Measurements from ENCODE around the gene P2RX6.
"Not testable (repeated sequence)": the region's sequence is repeated elsewhere in the genome, so short reads cannot be mapped to it uniquely, and the experiment has no call there.

The P2RX6 gene

GRCh38 chr22:21031545-21032036 is 16.6 kb downstream of the P2RX6 start:
- DNase-seq (ENCODE audit: low read depth, low spot score), result no peak

DNA sequence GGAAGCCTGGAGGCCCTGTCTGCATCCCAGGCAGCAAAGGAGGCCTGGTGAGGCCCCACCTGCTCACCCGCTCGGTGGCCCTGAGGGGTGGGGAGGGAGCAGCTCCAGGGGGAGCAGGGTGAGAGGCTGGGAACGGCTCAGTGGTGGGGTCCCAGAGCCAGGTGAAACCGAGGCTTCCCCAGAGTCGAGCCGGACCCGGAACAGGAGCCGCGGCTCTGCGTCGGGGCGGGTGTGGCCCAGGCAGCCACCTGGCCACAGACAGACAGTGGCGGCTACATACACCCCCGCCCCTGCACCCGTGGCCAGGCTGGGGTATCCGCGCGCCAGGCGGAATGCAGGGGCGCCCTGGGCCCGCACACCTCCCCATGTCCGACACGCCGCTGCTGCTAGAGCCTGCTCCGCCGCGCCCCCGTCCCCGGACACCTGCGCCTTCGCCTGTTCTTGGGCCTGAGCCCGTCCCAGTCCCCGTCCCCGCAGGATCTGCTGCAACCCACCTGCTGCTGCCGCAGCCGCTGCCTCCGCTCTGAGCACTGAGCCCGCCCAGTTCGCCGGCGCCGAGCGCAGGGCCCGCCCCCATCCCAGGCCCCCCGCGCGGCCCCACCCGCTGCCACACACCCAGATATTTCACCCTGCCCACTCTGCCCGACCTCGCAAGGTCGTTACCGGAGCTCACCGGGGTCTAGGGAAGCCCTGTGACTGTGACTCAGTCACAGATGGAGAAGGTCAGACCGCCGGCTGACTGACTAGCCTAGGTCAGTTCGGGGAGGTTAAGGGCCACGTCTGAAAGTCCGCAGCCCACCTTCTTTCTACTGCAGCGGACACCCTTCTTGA is 17.3 kb downstream of the P2RX6 start, which contains the start of gene SLC7A4:
Gene SLC7A4, minus strand, starts transcription at position 525 of the 831 bp plus-strand sequence. CDS start 749 bp downstream, outside the sequence.
- DNase-seq (ENCODE audit: low read depth, low spot score), result no peak

GRCh38 chr22:21032868-21033688 is 18.1 kb downstream of the P2RX6 start:
- no peak for DNase-seq (ENCODE audit: low read depth, low spot score)

DNA sequence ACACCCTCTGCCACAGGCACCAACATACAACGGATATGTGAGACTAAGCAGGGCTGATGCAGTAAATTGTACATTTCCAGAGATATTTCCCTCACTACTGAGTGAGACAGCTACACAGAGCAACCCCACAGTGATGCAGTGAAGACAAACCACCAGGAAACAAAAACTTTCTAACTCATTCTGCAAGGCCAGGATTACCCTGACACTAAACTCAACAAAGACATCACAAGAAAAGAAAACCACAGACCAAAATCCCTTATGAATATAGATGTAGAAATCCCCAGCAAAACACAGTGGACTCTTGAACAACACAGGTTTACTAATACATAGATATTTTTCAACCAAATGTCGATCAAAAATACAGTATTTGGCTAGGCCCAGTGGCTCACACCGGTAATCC is 18.9 kb downstream of the P2RX6 start:
- DNase-seq (ENCODE audit: low read depth, low spot score), result no peak

DNA sequence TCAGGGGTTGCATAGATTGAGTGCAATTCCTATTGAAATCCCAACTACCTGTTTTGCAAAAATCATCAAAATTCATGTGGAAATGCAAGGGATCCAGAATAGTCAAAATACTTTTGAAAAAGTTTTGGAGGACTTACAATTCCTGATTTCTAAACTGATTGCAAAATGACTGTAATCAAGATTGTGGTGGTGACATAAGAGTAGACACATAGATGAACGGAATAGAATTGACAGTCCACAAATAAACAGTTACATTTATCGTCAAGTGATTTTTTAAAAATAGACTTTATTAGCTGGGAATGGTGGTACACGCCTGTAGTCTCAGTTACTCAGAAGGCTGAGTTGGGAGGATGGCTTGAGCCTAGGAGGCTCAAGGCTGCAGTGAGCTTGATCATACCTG is 20.0 kb downstream of the P2RX6 start:
- DNase-seq (ENCODE audit: low read depth, low spot score), result no peak

- DNase-seq (ENCODE audit: low read depth, low spot score), result no peak
Measured at GRCh38 chr22:21038405-21038804, 23.4 kb downstream of the P2RX6 start.

DNA sequence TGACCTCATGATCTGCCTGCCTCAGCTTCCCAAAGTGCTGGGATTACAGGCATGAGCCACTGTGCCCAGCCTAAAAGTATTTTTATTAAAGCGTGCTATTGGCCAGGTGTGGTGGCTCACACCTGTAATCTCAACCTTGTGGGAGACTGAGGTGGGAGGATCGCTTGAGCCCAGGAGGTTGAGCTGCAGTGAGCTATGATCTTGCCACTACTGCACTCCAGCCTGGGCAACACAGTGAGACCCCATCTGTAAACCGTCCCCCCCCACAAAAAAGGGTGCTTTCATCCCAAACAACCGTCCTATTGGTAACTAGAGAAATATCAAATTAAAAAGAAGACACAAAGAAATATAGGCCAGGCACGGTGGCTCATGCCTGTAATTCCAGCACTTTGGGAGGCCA is 24.2 kb downstream of the P2RX6 start:
- not testable (repeated sequence) for DNase-seq (ENCODE audit: low read depth, low spot score)

DNA sequence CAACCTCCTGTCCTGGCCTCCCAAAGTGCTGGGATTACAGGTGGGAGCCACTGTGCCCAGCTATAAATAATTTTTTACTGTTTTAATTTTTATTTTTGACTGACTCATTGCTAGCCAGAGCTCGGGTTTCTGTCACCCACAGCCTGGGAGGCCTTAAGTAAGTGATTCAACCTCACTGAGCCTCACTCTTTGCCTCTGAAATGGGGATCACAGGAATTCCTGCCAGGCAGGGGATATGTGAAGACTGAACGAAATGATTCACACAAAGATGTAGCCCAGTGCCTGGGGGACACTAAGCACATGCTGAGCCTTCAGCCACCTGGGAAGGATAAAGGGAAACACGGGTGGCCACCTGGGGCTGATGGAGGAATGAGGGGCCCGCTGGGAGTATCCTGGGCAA is 27.0 kb downstream of the P2RX6 start:
- no peak for DNase-seq (ENCODE audit: low read depth, low spot score)

- DNase-seq (ENCODE audit: low read depth, low spot score), result no peak
Measured at GRCh38 chr22:21042978-21043859, 28.3 kb downstream of the P2RX6 start.

- no peak for DNase-seq (ENCODE audit: low read depth, low spot score)
Measured at GRCh38 chr22:21043860-21044535, 29.0 kb downstream of the P2RX6 start.

DNA sequence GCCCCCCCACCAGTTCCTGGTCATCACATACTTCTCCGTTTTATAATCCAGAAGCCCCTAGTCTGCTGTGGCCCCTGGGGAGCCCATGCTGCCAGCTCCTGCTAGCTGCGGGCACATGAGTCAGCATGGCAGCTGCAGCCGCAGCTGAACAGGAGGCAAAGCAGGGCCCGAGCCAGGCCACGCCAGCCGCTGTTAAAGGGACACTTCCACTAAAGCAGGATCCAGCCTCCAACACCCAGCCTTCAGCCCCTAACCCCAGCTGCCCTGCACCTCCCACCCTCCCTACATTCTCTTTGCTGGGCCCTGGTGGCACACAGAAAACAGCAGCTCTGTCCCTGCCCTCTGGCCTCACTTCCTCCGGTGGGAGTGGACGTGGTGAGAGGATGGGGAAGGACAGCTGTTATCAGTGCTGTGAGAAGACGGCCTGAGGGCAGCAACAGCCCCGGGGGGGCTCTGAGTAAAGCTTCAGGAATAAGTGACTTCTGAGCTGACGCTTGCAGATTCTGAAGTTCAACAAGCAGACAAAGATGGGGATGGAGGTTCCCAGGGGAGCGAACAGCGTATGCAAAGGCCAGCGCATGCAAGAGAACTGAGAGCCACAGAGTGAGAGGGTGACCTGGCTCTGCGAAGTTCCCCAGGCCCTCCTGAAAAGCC is 30.1 kb downstream of the P2RX6 start:
- DNase-seq (ENCODE audit: low read depth, low spot score), result peak; percentile 95

DNA sequence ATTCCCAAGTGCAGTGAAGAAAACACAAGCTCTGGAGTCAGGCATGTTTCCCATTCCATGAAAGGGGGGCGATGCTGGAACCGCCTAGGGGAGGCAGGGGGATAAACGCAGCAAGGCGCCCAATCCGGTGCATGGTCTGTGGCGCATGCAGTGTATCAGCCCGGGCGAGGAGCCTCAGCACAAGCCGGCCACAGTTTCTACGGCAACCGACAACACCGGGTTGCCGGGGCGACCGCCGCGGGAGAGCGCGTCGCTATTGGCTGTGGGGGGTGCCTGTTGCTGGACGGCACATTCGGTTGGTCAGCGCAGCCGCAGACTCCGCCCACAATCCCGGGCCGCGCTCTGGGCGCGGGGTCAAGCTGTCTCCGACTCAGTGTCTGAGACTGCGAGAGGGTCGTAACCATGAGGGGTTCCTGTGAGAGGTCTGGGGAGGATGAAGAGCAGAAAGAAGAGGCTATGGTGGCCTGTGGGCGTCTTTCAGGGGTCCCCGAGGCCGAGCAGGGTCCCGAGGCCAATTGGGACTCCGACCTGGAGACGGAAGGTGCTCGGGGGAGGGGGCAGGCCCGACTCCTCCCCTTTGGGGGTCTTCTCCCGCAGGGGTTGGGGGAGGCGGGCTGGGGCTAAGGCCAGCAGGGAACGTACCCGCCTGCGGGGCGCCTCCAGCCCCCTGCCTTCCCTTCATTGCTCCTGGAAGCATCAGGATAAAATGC is 30.8 kb downstream of the P2RX6 start, which contains the start of gene LRRC74B:
Gene LRRC74B, plus strand, starts transcription at position 362 of the 710 bp plus-strand sequence. Its CDS starts 41 bp downstream, at position 403.
- peak; percentile 89 for DNase-seq (ENCODE audit: low read depth, low spot score)

DNA sequence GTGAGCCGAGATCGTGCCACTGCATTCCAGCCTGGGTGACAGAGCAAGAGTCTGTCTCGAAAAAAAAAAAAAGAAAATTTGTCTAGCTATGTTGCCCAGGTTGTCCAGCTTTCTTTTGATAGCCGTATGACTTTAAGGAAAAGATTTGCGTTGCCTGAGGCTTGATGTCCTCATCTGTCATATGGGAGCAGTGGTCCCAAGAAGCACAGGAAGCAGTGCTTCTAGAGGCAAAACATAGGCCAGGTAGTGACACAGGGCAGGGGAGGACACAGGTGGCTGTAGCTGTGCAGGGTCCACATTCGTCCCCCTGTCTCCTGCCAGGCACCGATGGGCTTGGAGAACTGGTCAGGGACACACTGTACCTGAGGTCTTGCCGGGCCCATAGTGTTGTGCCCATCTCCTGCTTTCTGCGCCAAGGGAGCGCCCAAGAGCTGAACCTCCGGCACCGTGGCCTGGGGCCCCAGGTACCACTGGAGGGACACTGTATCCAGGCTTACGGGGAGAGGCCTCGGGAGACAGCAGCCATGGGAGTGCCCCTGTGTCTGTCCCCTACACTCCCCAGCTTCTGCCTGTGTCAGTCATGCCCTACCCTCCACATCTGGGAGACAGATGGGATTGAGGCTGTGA is 32.2 kb downstream of the P2RX6 start:
- DNase-seq (ENCODE audit: low read depth, low spot score), result no peak

DNA sequence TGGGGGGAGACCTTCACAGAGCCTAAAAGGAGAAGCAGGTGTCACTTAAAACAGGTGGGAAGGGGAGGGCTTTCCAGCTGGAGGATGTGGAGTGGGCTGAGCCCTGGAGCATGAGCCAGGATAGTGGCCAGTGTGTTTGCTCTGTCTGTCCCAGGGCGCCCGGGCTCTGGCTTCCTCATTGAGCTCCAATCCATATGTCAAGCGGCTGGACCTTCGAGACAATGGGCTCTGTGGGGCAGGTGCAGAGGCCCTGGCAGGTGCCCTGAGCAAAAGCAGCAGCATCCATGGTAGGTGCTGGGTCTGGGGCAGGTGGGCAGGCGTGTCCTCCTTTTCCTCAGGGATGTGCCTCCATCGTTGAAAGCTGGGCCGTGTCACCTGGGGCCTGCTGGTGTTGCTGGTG is 32.8 kb downstream of the P2RX6 start:
- no peak for DNase-seq (ENCODE audit: low read depth, low spot score)

GRCh38 chr22:21048448-21048847 is 33.5 kb downstream of the P2RX6 start:
- DNase-seq (ENCODE audit: low read depth, low spot score), result not testable (repeated sequence)

- DNase-seq (ENCODE audit: low read depth, low spot score), result not testable (repeated sequence)
Measured at GRCh38 chr22:21048965-21049364, 34.0 kb downstream of the P2RX6 start.

DNA sequence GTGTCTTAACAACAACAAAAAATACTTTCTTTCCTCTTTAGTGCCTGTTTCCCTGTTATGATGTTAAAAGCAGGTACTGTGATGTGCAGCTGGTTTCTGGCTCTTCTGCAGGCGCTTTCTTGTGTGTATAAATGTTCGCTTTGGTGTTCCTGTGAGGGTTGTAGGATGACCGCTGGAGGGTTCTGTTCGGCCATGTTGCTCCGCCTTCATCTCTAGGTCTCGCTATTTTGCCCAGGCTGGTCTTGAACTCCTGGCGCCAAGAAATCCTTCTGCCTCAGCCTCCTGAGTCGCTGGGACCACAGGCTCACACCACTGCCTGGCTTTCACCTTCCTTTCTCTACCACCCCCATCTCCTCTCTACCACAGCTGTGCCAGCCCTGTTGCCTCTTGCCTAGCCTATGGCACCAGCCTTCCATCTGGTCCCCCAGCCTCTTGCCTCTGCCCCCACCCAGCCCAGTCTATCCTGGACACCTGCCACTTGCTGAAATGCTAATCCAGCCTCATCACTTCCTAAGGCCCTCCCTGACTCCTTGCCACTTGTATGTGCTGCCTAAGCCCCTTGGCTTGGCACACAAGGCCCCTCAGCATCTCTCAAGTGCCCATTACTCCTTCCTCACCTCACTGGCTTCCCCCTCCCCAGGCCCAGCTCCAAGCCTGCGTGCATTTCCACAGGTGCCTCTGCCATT is 36.3 kb downstream of the P2RX6 start:
- no peak for DNase-seq (ENCODE audit: low read depth, low spot score)

GRCh38 chr22:21051831-21052400 is 37.0 kb downstream of the P2RX6 start:
- DNase-seq (ENCODE audit: low read depth, low spot score), result no peak
